GM23248 (cell line): ENCODE results near the gene ZDHHC3.

Source experiments
- EZH2 ChIP-seq: fragments of 200-600 bp; sonication (generic); IDR thresholded peaks from 2 replicates; pipeline ENCODE4 v1.6.1; 2018; ENCODE audit warnings: antibody characterized with exemption, mild to moderate bottlenecking; ENCODE audit not compliant: insufficient read depth, poor library complexity, severe bottlenecking
- EZH2phosphoT487 ChIP-seq: fragments of 200-600 bp; sonication (generic); IDR thresholded peaks from 2 replicates; pipeline ENCODE4 v1.6.1; 2018; ENCODE audit warnings: antibody characterized with exemption, moderate library complexity, mild to moderate bottlenecking, low read depth; ENCODE audit not compliant: insufficient read depth

DNA sequence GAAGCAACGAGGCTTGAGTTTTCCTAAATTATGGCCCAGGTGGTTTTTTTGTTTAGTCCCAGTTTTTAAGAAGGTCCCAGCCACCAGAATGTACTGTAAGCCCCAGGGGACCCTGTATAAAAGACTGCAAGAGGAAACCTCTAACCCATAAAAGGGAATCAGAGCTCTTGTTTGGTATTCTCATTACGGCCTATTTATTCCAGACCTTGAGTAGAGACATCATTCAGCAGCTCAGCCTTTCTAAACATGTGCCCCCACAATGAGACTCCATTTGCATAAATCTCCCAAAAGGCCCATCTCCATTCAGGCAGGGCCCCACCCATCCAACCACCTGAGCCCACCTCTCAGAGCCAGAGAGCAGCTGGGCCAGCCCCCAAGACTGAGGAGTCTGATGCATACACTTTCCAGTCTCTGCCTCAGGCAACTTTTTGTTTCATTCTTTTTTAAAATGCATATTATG is 25.7 kb downstream of the ZDHHC3 start:
- TF ChIP-seq EZH2: no peak
- no peak for TF ChIP-seq EZH2phosphoT487
